Cardiac fibroblast (primary cell): ENCODE measurements around the gene RASGEF1B.

Source experiments
- DNase-seq, 2 donors: peaks; one replicate each; pipeline versions ENCODE4 v3.0.0 to v3.0.0-alpha.2; 2010; ENCODE audit warnings: low read depth in 2 of 2
- H3K4me3 ChIP-seq, 2 donors: replicated peaks in 1 of 2; 1 replicate in 1 of 2; 2 replicates in 1 of 2; pipeline ENCODE4 v1.5.1; 2011; ENCODE audit warnings: low read depth in 2 of 2, low read length in 2 of 2, mild to moderate bottlenecking in 2 of 2, moderate library complexity in 1 of 2
- CTCF ChIP-seq: IDR thresholded peaks from one replicate; pipeline ENCODE4 v1.5.1; 2011; ENCODE audit warnings: low read depth, mild to moderate bottlenecking, low read length, inconsistent platforms

RASGEF1B gene

GRCh38 chr4:81506731-81507130 lies 35.0 kb upstream of the RASGEF1B start:
- no peak for TF ChIP-seq CTCF
- H3K4me3 ChIP-seq, result no peak overlapping the region
- DNase-seq, result no peak

GRCh38 chr4:81505726-81506125 lies 34.0 kb upstream of the RASGEF1B start:
- TF ChIP-seq CTCF, result no peak
- no peak for DNase-seq
- no peak overlapping the region for H3K4me3 ChIP-seq

- peak in 1 of 2 donors; percentile 21 for DNase-seq
- H3K4me3 ChIP-seq, result no peak overlapping the region
- TF ChIP-seq CTCF, result no peak
Observed at GRCh38 chr4:81505004-81505598, 33.4 kb upstream of the RASGEF1B start.

- no peak for TF ChIP-seq CTCF
- H3K4me3 ChIP-seq, result no peak overlapping the region
- no peak for DNase-seq
Observed at GRCh38 chr4:81504112-81505003, 32.7 kb upstream of the RASGEF1B start.

GRCh38 chr4:81503586-81503985 lies 31.9 kb upstream of the RASGEF1B start:
- DNase-seq, result no peak
- TF ChIP-seq CTCF, result no peak
- H3K4me3 ChIP-seq, result no peak overlapping the region

- no peak for TF ChIP-seq CTCF
- no peak overlapping the region for H3K4me3 ChIP-seq
- DNase-seq, result no peak
Observed at GRCh38 chr4:81502564-81502963, 30.9 kb upstream of the RASGEF1B start.
